Stimulated activated CD4-positive, alpha-beta T cell treated with anti-CD3 and anti-CD28 coated beads, Interleukin-12 subunit alpha, Interleukin-12 subunit beta, amount 100 ng/mL, for 24 hours (primary cell): Measurements from ENCODE around the gene AP4E1.
"Not testable (repeated sequence)": the region's sequence is repeated elsewhere in the genome, so short reads cannot be mapped to it uniquely, and the experiment has no call there.

Source experiments
- DNase-seq, 2 experiments: peaks; one replicate each; pipeline ENCODE4 v3.0.0-alpha.2; 2020; ENCODE audit warnings: low read depth in 2 of 2

AP4E1 gene

DNA sequence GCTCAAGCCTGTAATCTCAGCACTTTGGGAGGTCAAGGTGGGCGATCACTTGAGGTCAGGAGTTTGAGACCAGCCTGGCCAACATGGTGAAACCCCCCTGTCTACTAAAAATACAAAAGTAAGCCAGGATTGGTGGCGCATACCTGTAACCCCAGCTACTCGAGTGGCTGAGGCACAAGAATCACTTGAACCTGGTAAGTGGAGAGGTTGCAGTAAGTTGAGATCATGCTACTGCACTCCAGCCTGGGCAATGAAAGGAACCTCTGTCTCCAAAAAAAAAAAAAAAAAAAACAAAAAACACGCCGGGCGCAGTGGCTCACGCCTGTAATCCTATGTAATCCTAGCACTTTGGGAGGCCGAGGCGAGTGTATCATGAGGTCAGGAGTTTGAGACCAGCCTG lies 18.9 kb upstream of the AP4E1 start:
- no peak for DNase-seq

DNA sequence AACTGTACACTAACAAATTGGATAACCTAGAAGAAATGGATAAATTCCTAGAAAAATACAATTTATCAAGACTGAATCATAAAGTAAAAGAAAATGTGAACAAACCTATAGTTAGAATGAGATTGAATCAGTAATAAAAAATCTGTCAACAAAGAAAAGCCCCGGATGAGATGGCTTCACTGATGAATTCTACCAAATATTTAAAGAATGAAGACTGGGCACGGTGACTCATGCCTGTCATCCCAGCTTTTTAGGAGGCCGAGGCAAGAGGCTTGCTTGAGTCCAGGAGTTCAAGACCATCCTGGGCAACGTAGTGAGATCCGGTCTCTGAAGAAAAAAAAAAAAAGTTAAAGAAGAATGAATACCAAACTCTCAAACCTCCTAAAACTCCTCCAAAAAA lies 17.7 kb upstream of the AP4E1 start:
- no peak for DNase-seq

DNA sequence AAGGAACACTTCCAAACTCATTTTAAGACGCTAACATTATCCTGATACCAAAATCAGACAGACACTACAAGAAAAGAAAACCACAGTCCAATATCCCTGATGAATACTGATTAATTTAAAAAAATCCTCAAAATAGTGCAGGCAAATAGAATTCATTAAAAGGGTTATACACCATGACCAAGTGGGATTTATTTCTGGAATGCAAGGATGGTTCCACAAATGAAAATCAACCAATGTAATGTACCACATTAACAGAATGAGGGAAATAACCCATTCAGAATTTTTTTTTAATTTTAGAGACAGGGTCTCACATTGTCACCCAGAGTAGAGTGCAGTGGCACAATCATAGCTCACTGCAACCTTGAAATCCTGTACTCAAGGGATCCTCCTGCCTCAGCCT lies 17.3 kb upstream of the AP4E1 start:
- no peak for DNase-seq

DNA sequence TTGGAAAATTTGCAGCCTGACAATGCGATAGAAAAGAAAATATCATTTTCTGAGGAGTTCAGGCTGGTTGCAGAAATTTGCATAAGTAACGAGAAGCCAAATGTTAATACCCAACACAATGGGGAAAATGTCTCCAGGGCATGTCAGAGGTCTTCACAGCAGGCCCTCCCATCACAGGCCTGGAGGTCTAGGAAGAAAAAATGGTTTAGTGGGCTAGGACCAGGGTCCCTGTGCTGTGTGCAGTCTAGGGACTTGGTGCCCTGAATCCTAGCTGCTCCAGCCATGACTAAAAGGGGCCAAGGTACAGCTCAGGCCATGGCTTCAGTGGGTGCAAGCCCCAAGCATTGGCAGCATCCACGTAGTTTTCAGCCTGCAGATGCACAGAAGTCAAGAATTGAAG lies 14.5 kb upstream of the AP4E1 start:
- no peak for DNase-seq

DNA sequence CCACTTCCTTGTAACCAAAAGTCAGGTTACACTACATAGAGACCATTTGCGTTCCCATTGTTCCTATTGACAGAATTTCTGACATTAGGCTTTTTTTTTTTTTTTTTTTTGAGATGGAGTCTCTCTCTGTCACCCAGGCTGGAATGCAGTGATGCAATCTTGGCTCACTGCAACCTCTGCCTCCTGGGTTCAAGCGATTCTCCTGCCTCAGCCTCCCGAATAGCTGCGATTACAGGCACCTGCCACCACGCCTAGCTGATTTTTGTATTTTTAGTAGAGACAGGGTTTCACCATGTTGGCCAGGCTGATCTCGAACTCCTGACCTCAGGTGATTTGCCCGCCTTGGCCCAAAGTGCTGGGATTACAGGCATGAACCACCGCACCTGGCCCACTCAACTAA lies 7.1 kb upstream of the AP4E1 start:
- not testable (repeated sequence) for DNase-seq

DNA sequence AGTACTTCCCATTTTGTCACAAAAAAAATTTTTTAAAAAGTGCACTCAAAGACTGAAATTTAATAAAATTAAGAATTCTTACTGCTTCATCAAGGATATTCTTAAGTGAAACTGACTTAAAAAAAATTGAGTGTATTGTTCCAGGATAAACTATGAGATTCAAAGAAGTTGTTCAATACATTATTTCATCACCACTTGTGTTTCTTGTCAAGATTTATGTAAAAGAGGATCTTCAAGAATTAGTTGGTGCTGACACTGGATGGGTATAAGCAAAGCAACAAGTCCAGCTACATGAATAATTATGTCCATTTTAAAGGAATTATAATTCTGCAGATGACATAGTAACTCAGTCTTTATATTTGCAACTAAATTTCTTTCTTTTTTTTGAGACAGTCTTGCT lies 4.3 kb upstream of the AP4E1 start:
- DNase-seq = no peak

DNA sequence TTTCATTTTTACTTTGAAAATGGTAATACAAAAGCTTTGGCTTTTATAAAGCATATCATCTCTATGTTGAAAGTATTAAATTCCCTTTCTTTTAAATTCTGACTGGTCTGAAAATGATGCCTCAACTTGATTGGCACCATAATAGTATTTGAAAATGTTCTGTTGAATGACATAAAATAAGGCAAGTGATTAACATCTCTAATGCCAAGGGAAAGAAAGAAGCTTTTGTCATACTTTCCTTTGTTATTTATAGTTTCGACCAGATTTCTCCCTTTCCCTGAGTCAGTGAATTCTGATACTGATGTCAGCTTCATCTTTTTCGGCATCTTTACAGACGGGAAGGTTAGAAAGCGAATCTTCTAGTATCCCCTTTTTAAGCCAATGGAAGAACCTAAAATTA lies 3.4 kb upstream of the AP4E1 start:
- DNase-seq = no peak

DNA sequence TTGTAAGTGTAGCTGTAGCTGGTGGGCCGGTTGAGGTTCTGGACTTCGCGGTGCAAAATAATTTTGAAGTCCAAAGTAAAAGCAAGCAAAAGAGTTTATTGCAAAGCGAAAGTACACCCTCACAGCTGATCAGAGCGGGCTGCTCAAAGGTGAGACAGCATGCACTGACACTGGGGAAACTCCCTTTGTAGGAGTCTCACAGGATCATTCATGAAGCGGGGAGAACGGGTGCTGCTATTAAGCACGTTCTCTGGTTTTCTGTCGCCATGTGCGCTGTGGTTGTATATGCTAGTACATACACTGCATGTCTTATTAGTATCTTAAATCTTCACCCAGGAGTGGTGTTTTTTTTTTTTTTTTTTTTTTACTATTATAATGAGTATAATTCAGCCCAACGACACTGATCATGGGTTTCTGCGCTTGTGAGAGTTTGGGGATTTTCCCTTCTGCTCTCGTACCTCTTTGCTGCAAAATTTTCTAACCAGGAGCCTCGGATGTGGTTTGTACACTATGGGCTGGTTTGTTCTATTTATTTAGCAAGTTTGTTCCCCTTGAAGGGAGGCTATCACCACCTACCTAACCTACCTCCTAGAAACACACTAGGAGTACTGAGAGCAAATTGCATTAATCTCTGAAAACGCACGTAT lies 1.4 kb upstream of the AP4E1 start:
- DNase-seq = peak; percentile 68 to 73

DNA sequence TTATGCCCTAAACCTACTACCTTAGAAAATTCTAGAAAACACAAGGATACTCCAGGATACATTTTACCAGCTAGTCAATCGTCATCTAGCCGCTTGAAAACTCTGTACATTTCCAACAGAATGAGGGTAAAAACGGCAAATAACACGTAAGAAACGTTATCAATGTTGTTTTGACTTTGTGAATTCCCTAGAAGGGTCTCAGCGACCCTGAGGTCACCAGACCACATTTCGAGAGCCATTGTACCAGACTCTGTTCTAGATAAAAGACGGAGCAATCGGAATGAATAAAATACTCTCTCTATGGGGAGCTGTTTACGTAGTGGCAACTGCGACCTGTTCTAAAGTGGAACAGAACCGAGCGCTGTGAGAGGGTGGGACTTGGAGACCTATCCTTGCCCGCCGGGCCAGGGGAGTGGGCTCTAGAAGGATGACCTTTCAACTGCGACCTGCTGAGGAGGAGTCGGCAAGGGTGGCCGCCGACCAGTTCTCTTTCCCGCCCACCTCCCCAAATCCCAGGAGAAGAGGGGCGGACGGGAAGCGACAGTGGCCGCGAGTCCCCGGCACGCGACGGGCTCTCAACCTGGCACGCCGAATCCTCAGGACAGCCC lies 778 bp upstream of the AP4E1 start:
- DNase-seq = peak in 1 of 2 experiments; percentile 28

DNA sequence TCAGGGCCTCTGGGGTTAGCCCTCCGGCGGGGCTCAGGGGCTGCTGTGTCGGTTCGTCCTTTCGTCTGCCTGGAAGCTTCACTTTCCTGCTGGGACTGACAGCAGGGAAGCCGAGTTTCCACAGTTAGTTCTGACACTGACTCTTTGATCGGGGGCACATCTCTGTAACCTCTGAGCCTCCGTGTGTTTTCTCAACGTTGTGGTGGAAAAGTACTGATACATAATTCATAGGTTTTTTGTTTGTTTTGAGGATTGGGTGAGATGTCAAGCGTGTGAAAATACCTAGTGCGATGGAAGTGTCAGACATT lies 481 bp downstream of the AP4E1 start:
- no peak for DNase-seq

DNA sequence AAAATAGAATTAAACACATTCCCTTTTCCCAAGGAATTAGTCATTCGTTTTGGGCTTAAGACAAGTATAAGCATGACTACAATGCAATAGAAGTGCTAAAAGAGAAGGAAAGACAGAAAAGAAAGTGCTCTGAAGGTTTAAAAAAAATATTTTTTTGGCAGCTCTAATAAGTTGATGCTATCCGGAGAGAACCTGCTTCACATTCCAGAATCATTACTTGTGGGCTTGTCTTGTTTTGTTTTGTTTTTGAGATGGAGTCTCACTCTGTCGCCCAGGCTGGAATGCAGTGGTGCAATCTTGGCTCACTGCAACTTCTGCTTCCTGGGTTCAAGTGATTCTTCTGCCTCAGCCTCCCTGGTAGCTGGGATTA lies 1.9 kb downstream of the AP4E1 start:
- not testable (repeated sequence) for DNase-seq

DNA sequence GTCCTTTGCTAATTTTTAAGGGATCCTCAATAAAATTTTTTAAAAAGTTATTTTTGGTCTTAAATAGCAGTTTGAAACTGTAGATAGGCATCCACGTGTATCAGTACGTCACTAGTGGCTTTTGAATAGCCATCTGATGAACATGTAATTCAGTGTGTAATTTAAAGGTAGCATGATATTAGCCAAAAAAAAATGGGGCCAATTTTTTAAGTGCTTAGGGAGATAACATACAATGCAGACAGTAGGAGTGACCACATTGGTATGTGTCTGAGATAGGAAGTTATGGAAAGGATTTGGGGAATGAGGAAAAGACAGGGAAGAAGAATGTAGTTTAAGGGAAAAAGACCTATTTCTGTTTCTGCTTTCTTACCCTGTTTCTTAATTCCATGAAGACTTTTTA lies 2.5 kb downstream of the AP4E1 start:
- no peak for DNase-seq

DNA sequence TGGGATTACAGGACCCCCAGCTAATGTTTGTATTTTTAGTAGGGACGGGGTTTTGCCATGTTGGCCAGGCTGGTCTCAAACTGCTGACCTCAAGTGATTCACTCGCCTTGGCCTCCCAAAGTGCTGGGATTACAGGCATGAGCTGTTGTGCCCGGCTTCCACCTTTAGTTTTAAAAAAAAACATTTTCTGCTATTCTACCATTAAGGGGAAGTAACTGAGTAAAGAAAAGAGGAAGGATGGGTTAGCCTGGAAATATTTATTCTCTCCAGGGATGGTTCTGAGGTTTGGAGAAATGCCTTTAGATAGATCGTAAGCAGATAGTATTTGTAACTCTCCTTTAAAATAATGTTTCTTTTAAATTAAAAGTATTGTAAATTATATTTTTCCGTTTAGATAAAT lies 3.1 kb downstream of the AP4E1 start:
- no peak for DNase-seq

DNA sequence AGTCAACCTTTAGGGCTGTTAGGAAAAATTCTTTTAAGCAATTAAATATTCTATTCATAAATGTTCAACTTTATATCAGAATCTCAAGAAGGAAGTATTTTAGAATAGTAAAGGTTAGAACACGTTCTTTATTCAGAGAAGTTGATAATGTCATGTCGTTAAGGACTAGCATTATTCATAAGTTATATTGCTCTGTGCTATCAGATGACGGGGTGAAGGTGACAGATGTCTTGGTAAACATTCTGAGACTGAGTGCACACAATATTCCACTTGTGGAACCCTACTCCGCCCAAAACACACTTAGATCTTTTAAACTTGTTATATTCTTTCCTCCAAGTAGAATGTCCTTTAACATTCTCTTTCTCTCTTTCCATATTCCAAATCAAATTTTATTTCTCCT lies 7.9 kb downstream of the AP4E1 start:
- DNase-seq = no peak

DNA sequence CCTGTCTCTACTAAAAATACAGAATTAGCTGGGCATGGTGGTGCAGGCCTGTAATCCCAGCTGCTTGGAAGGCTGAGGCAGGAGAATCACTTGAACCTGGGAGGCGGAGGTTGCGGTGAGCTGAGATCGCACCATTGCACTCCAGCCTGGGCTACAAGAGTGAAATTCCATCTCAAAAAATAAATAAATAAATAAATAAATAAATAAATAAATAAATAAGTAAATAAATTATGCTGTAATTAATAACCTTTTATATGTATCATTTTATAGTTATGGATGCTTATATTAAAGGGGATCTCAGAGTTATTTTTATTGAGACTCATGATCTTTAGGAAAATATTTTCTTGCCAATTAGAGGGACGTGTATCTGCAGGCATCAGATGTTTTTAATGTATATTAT lies 10.9 kb downstream of the AP4E1 start:
- DNase-seq = not testable (repeated sequence)

DNA sequence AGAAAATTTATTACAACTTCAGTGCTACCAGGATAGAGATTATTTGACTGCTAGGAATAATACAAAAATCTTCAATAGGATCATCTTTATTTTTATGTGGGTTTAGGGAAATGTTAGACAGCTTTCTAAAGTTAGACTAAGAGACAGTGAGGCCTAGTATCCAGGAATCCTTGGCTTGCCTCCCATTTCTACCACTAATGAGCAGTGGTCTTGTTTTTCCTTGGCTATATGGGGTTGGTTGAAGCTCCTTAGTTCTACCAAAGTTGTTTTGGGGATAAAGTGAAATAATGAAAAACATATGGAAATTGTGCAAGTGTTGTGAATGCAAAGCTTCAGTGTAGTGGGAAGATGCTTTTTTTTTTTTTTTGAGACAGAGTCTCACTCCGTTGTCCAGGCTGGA lies 16.8 kb downstream of the AP4E1 start:
- DNase-seq = no peak

DNA sequence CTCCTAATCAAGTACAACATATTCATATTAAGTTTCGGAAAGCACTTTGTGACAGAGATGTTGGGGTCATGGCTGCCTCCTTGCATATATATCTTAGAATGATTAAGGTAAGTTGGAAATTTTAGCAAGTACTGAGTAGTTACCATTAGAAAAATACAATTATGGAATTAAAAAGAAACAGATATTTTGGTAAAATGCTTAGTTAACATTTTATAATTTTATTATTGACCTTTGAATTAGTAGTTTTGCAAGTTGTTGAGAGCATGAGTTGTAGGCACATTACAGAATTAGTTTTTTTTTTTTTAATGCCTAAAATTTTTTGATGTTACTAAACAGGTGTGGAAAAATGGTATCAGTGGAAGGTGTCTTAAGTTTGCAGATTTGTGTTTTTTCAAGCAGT lies 20.6 kb downstream of the AP4E1 start:
- DNase-seq = no peak

DNA sequence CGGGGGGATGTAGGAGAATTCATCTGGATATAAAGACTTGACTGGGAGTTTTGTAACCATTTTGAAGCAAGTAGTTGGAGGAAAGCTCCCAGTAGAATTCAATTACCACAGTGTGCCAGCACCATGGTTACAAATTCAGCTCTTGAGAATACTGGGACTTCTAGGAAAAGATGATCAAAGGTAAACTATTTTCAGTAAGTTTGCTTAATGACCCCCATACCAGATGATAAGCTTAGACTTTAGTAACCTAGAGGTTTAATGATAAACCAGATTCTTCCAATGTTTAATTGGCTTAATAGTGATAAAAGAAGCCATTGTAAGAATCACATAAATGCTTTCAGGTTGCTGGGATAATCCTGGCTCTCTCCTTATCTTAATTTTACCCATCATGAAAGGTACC lies 22.3 kb downstream of the AP4E1 start:
- no peak for DNase-seq

DNA sequence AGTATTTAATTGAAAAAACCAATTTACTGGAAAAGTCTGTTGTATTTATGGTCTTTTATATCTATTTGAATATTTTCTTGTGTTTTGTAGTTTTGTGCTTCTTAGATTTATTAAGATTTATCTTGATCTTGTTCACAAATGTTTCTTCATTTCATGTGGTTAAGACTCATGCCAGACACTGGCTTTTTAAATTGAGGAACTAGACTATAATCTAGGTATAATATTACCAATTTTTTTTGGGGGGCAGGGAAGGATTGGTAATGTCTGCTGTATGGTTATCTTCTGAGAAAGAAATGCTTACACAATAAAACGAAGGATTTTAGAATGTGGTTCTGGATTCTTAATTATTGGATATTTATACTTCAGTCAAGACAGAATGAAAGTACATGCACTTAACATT lies 24.9 kb downstream of the AP4E1 start:
- no peak for DNase-seq

DNA sequence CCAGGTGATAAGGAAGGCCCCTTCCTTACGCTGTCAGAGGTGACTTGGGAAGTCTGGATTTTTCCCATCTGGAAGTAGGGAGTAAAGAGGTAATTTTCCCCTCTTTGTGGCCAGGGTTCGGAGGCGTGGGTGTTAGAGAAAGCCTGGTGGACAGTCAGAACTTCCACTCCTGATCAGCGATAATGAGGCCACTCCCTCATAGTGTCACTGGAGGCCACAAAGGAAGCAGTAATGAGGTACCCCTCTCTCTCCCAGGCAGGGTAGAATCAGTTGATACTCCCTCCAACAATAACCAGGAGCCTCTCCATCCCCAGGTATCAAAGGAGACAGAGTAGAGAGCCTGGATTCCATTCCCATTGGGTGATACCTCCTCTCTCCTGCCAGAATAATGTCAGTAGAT lies 30.0 kb downstream of the AP4E1 start:
- no peak for DNase-seq

DNA sequence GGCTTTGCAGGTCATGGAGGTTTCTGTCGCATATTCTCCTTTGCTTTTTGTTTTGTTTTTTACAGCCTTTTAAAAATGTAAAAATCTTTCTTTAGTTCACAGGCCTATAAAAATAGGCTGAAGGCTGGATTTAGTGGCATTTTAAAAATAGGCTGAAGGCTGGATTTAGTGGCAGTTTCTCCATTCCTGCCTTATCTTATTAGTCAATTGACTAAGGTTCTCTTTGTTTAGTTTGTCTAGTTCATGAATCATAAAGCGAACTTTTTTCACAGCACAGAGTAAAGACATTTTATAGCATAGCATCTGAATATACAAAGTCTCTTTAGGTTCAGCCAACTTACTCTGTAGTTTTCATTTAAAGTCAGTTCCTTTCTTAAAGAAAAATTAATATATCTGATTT lies 31.4 kb downstream of the AP4E1 start:
- no peak for DNase-seq

DNA sequence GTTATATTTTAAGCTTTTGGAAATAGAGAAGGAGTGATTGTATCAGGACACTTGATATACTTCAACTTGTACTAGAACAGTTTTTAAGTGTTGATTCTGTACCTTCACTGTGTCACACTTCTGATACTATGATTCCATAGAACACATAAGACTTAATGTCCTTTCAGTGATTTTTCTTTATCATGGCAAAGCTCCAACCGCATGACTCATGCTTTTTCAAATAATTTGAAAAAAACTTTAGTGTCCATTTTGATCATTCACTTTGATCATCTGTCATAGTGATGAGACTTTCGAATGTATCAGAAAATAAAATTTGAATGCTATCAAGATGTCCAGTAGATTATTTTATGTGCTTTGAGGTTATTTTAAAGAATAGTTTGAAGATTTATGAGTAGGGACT lies 32.0 kb downstream of the AP4E1 start:
- no peak for DNase-seq

DNA sequence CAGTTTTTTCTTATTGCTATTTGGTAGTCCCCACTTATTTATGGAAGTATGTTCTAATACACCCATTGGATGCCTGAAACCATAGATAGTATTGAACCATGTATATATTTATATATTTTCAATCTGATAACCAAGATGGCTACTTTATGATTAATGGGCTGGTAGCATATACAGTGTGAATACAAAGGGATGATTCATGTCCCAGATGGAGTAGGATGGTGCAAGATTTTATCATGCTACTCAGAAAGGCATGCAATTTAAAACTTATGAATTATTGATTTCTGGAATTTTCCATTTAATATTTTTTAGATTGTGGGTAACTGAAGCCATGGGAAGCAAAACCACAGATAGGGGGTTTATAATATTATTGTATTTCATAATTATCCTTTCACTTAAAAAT lies 35.2 kb downstream of the AP4E1 start:
- no peak for DNase-seq

DNA sequence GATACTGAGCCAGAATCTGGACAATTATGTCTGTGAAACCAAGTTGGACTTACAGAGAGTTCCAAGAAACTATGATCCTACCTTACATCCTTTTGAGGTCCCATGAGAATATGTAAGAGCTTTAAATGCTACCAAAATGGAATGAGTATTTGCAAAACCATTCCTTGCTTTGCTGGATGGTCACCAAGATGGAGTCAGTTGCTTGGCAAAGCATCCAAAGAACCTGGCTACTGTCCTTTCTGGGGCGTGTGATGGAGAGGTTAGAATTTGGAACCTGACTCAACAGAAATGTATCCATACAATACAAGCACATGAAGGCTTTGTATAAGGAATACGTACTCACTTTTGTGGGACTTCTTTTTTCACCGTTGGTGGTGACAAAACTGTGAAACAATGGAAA lies 36.2 kb downstream of the AP4E1 start:
- DNase-seq = no peak
